ENCODE results near the gene CMPK2.

CMPK2 gene

DNA sequence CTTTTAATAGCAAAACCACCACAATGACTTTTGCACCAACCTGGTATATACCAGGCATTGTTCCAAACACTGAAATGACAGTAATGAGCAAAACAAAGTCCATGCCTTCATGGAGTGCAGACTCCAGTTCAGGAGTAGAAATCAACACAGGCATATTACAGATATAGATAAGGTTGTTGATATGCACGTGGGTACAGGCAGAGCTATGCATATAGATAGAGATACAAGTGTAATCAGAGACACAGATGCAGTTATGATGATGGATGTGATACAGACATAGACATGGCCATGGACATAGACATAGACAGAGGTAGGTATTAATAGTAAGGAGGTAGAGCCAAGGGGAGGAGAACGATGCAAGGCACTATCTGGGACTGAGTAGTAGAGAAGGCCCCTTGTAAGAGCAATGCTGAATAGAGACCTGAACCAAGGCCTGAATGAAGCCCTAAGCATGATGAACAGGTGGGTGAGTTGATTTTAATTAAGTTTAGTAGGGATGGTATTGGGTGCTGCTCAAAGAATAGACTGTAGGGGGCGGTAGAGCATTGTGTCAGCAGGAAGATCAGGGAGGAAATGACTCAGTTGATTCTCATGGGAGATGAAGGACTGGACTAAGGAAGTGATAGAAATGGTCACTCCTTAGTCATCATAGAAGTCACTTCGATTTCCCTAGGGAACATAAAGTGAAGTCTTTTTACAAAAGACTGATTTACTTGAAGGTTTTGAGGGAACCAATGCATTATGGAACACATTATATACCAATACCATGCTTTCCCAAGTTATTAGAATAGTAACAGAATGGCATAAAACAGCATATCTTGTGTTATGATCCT, 39.4 kb downstream of the CMPK2 start:
- H3K79me2 ChIP-seq (ENCODE audit: control insufficient read depth, insufficient read depth, low read length, unreplicated experiment), result no peaks in the 10 kb centered on the region
- H2AFZ ChIP-seq (ENCODE audit: low read length, unreplicated experiment), result no peak overlapping the region
- peaks cover 21% of the 10 kb centered on the region for H3K4me1 ChIP-seq (ENCODE audit: control insufficient read depth, insufficient read depth, low read length, unreplicated experiment)

DNA sequence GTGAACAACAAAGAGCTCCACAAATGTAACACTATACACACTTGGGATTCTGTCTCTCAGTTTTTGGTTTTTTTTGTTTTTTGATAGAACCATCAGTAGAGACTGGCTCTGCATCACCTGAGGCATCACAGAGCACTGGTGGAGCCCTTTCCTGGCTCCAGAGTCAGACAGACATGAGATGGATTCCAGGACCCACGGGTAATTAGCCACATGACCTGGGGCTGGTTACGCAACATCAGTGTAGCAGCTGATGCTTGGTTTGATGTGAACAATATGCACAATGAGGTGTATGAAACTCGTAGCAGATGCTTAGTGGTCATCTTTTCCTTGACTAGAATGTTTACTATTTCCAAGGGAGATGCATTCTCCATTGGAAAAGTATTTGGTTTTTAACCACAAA, 40.7 kb downstream of the CMPK2 start:
- Histone ChIP-seq H2AFZ (ENCODE audit: low read length, unreplicated experiment) (no peak overlapping the region), H3K27me3 (ENCODE audit: insufficient read depth, low read length) (peaks cover under 1% of the 10 kb centered on the region; the same call in 1 of the 2 replicates), H3K4me3 (ENCODE audit: low read depth, low read length) (no peak overlapping the region), H3K36me3 (ENCODE audit: insufficient read depth, low read length) (no peaks in the 10 kb centered on the region), H3K4me1 (ENCODE audit: control insufficient read depth, insufficient read depth, low read length, unreplicated experiment) (peaks cover 21% of the 10 kb centered on the region), H3K27ac (ENCODE audit: low read depth, low read length) (no peak overlapping the region), H3K79me2 (ENCODE audit: control insufficient read depth, insufficient read depth, low read length, unreplicated experiment) (no peaks in the 10 kb centered on the region)

More for the DNA sequence above, 39.4 kb downstream of the CMPK2 start:
- no peaks in the 10 kb centered on the region; the same call in 1 of the 2 replicates for H3K36me3 ChIP-seq (ENCODE audit: insufficient read depth, low read length)
- no peaks in the 10 kb centered on the region for H3K27me3 ChIP-seq (ENCODE audit: insufficient read depth, low read length)
- no peak overlapping the region for H3K4me3 ChIP-seq (ENCODE audit: low read depth, low read length)
- peak overlapping the region; percentile 62; the same call in 1 of the 2 replicates for H3K27ac ChIP-seq (ENCODE audit: low read depth, low read length)

DNA sequence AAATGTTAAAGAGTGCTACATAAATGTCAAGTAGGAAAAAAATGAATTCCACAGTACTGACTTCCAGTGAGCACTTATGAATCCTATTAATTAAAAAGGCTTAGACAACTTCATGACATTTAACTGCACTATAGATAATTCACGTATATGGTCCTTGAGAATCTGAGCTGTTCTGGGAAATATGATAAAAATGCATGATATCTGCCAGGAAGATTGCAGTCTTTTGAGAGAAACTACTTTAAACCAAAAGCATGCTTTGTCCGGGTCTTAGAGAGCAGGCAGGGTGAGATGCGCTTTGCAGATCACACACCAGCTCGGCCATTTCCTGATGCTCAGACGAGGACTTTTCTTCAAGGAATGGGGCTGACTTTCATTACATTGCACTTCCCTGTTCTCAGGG, 42.6 kb downstream of the CMPK2 start:
- H2AFZ ChIP-seq (ENCODE audit: low read length, unreplicated experiment), result peak overlapping the region; percentile 40
- no peak overlapping the region for H3K27ac ChIP-seq (ENCODE audit: low read depth, low read length)

DNA sequence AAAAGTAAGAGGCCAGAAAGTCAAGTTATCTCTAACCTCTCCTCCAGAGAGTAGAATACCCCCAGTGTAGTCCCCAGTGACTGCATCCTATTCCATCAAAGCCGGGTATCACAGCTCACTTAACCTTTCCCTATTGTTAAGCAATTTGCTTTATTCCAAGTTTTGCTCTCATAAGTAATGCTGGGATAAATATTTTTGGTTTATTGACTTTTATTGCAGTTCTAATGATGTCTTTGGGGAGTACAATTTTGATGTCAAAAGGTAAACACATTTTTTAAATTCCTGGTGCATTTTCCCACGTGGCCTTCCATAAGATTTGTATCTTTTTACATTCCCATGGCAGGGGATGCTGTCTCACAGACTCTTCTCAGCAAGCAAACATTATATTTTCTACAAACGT, 43.3 kb downstream of the CMPK2 start:
- H3K4me1 ChIP-seq (ENCODE audit: control insufficient read depth, insufficient read depth, low read length, unreplicated experiment), result peaks cover 13% of the 10 kb centered on the region
- no peak overlapping the region for H3K27ac ChIP-seq (ENCODE audit: low read depth, low read length)
- H3K27me3 ChIP-seq (ENCODE audit: insufficient read depth, low read length), result peaks cover 25% of the 10 kb centered on the region
- H3K4me3 ChIP-seq (ENCODE audit: low read depth, low read length), result no peak overlapping the region
- H3K79me2 ChIP-seq (ENCODE audit: control insufficient read depth, insufficient read depth, low read length, unreplicated experiment), result no peaks in the 10 kb centered on the region
- H2AFZ ChIP-seq (ENCODE audit: low read length, unreplicated experiment), result no peak overlapping the region
- no peaks in the 10 kb centered on the region for H3K36me3 ChIP-seq (ENCODE audit: insufficient read depth, low read length)

More for the DNA sequence above, 42.6 kb downstream of the CMPK2 start:
- Histone ChIP-seq H3K79me2 (ENCODE audit: control insufficient read depth, insufficient read depth, low read length, unreplicated experiment) (no peaks in the 10 kb centered on the region), H3K4me3 (ENCODE audit: low read depth, low read length) (peak overlapping the region; percentile 50), H3K36me3 (ENCODE audit: insufficient read depth, low read length) (no peaks in the 10 kb centered on the region), H3K27me3 (ENCODE audit: insufficient read depth, low read length) (peaks cover 19% of the 10 kb centered on the region), H3K4me1 (ENCODE audit: control insufficient read depth, insufficient read depth, low read length, unreplicated experiment) (peaks cover 20% of the 10 kb centered on the region)

DNA sequence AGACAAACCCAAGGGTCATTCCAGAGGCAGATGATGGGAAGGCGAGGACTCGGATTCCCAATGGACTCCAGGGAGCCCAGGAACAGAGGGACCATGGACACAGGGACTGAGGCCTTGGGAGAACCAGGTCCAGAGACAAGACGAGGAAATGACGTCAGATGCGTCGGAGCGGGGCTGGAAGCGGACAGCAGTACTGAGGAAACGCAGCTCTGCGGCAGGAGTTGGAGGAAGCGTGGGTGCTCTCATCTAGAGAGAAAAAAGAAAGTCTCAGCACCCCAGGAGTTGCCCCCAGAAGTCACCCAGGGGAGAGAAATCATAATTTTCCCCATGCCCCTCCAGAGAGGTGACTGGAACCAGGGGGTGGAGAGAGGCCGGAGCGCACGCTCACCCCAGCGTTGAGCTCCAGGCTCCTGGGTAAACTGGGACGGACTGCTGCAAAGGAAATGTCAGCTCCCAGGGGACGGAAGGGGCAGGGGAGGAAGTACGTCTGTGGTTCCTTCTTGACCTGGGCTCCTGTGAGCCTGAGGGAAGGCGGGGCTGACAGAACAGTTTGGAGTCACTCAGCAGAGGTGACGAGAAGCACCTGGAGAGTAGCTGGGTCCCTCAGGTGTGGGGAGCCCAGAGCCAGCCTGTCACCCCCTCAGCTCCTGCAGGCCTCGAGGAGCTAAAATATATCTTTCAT, 44.7 kb downstream of the CMPK2 start:
- Histone ChIP-seq H3K27me3 (ENCODE audit: insufficient read depth, low read length) (peaks cover 39% of the 10 kb centered on the region), H3K36me3 (ENCODE audit: insufficient read depth, low read length) (no peaks in the 10 kb centered on the region), H3K79me2 (ENCODE audit: control insufficient read depth, insufficient read depth, low read length, unreplicated experiment) (no peaks in the 10 kb centered on the region), H3K27ac (ENCODE audit: low read depth, low read length) (no peak overlapping the region), H2AFZ (ENCODE audit: low read length, unreplicated experiment) (no peak overlapping the region), H3K4me3 (ENCODE audit: low read depth, low read length) (no peak overlapping the region), H3K4me1 (ENCODE audit: control insufficient read depth, insufficient read depth, low read length, unreplicated experiment) (peaks cover 4% of the 10 kb centered on the region)

DNA sequence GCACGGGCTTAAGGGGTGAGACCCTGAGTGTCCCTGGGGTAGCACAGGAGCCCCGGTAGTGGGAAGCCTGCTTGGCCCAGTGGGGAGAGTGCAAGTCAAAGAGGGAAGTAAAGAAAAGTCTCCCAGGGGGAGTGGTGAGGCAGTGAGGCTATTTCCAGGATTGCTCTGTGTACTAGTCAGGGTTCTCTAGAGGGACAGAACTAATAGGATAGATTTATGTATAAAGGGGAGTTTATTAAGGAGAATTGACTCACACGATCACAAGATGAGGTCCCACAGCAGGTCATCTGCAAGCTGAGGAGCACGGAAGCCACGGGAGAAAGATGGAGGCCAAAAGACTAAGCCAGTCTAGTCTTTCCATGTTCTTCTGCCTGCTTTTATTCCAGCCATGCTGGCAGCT, 45.5 kb downstream of the CMPK2 start:
- peaks cover 4% of the 10 kb centered on the region for H3K4me1 ChIP-seq (ENCODE audit: control insufficient read depth, insufficient read depth, low read length, unreplicated experiment)
- H3K27ac ChIP-seq (ENCODE audit: low read depth, low read length), result no peak overlapping the region
- no peaks in the 10 kb centered on the region for H3K79me2 ChIP-seq (ENCODE audit: control insufficient read depth, insufficient read depth, low read length, unreplicated experiment)
- peaks cover 45% of the 10 kb centered on the region for H3K27me3 ChIP-seq (ENCODE audit: insufficient read depth, low read length)
- no peak overlapping the region for H2AFZ ChIP-seq (ENCODE audit: low read length, unreplicated experiment)
- no peak overlapping the region for H3K4me3 ChIP-seq (ENCODE audit: low read depth, low read length)
- no peaks in the 10 kb centered on the region for H3K36me3 ChIP-seq (ENCODE audit: insufficient read depth, low read length)

DNA sequence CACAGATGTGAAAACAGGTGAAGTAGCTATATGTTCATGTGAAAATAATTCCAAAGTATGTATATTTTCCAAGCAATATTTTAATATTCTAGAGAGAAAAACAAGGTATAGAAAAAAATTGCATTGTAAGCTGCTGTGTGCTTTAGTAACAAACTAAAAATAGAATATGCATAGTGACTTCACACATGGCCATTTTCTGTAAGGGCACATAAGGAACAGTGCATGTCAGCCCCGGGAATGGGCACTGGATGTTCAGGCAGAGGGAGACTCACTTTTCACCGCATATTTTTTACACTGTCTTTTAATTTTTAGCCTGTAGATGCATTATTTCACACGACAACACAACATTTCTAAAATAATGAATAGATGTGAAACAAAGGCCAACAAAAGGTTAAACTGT, 46.0 kb downstream of the CMPK2 start:
- Histone ChIP-seq H3K79me2 (ENCODE audit: control insufficient read depth, insufficient read depth, low read length, unreplicated experiment) (no peaks in the 10 kb centered on the region), H3K4me3 (ENCODE audit: low read depth, low read length) (no peak overlapping the region), H3K4me1 (ENCODE audit: control insufficient read depth, insufficient read depth, low read length, unreplicated experiment) (peaks cover 4% of the 10 kb centered on the region), H3K36me3 (ENCODE audit: insufficient read depth, low read length) (no peaks in the 10 kb centered on the region), H3K27me3 (ENCODE audit: insufficient read depth, low read length) (peaks cover 49% of the 10 kb centered on the region), H3K27ac (ENCODE audit: low read depth, low read length) (no peak overlapping the region), H2AFZ (ENCODE audit: low read length, unreplicated experiment) (no peak overlapping the region)

DNA sequence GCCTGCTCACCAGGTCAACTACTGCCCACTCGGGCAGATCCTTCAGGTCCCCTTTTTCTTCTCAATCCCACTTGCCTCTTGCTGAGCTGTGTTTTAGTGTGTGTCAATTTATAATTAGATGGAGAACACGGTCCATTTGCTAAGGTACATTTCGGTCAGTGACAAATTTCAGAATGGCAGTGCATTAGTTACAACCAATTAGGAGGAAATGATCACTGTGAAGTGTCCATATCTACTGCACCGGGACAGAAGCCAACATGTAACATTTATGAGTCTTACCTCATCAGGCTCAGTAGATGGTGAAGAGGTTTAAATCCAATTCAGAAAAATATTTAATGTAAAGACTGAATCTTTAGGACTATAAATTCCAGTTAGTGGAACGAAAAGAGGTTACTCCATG, 47.7 kb downstream of the CMPK2 start:
- Histone ChIP-seq H3K4me1 (ENCODE audit: control insufficient read depth, insufficient read depth, low read length, unreplicated experiment) (no peaks in the 10 kb centered on the region), H3K79me2 (ENCODE audit: control insufficient read depth, insufficient read depth, low read length, unreplicated experiment) (no peaks in the 10 kb centered on the region), H3K27me3 (ENCODE audit: insufficient read depth, low read length) (peaks cover 63% of the 10 kb centered on the region), H3K27ac (ENCODE audit: low read depth, low read length) (no peak overlapping the region), H2AFZ (ENCODE audit: low read length, unreplicated experiment) (no peak overlapping the region), H3K36me3 (ENCODE audit: insufficient read depth, low read length) (no peaks in the 10 kb centered on the region), H3K4me3 (ENCODE audit: low read depth, low read length) (no peak overlapping the region)

DNA sequence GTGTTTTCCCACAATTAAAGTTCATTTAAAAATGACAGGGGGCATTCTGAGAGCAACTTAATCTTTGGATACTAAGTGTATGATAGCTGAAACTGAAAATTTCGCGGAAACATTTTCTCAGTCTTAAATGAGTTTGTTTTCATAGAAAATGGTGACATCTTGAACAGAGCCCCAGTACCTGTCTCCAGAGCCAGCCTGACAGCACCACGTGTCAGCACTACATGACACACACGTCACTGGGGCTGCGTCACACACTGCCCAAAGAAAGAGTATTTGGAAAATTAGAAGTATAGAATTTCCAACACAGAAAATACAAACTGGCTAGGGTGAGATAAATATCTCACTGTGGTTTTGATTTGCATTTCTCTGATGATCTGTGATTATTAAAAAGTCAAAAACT, 50.8 kb downstream of the CMPK2 start:
- Histone ChIP-seq H3K79me2 (ENCODE audit: control insufficient read depth, insufficient read depth, low read length, unreplicated experiment) (no peaks in the 10 kb centered on the region), H3K4me3 (ENCODE audit: low read depth, low read length) (no peak overlapping the region), H3K4me1 (ENCODE audit: control insufficient read depth, insufficient read depth, low read length, unreplicated experiment) (no peaks in the 10 kb centered on the region), H3K27me3 (ENCODE audit: insufficient read depth, low read length) (peaks cover 90% of the 10 kb centered on the region), H3K36me3 (ENCODE audit: insufficient read depth, low read length) (no peaks in the 10 kb centered on the region), H3K27ac (ENCODE audit: low read depth, low read length) (no peak overlapping the region), H2AFZ (ENCODE audit: low read length, unreplicated experiment) (no peak overlapping the region)

DNA sequence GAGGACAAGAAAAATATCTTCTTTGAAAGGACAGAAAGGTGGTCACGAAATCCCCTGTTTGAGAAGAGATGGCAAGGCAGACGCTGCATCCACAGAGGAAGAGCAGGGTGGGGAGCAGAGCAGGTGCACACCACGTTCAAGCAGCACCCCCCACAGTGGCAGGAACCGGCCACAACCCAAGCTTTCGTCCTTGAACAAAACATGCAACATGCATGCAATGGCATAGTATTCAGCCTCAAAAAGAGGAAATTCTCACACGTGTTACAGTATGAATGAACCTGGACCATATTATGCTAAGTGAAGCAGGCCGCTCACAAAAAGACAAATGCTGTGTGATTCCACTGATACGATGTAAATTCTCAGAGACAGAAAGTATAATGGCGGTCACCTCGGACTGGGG, 51.4 kb downstream of the CMPK2 start:
- no peak overlapping the region for H3K4me3 ChIP-seq (ENCODE audit: low read depth, low read length)
- no peaks in the 10 kb centered on the region for H3K79me2 ChIP-seq (ENCODE audit: control insufficient read depth, insufficient read depth, low read length, unreplicated experiment)
- no peak overlapping the region for H2AFZ ChIP-seq (ENCODE audit: low read length, unreplicated experiment)
- no peaks in the 10 kb centered on the region for H3K36me3 ChIP-seq (ENCODE audit: insufficient read depth, low read length)
- peaks cover 90% of the 10 kb centered on the region for H3K27me3 ChIP-seq (ENCODE audit: insufficient read depth, low read length)
- no peaks in the 10 kb centered on the region for H3K4me1 ChIP-seq (ENCODE audit: control insufficient read depth, insufficient read depth, low read length, unreplicated experiment)
- no peak overlapping the region for H3K27ac ChIP-seq (ENCODE audit: low read depth, low read length)

DNA sequence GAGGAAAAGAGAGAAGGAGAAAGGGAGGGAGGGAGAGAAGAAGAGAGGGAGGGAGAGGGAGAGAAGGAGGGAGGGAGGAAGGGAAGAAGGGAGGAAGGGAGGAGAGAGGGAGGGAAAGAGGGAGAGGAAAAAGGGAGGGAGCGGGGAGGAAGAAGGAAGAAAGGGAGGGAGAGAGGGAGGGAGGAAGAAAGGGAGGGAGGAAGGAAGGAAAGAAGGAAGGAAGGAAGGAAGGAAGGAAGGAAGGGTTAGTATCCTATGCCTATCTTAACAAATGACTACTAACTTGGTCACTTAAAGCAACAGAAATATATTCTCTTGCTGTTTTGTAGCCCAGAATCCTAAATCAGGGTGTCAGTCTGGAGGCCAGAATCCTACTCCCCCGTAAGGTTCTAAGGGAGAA, 52.1 kb downstream of the CMPK2 start:
- Histone ChIP-seq H2AFZ (ENCODE audit: low read length, unreplicated experiment) (no peak overlapping the region), H3K4me3 (ENCODE audit: low read depth, low read length) (no peak overlapping the region), H3K4me1 (ENCODE audit: control insufficient read depth, insufficient read depth, low read length, unreplicated experiment) (no peaks in the 10 kb centered on the region)

More for the DNA sequence above, 52.1 kb downstream of the CMPK2 start:
- no peaks in the 10 kb centered on the region for H3K36me3 ChIP-seq (ENCODE audit: insufficient read depth, low read length)
- H3K27ac ChIP-seq (ENCODE audit: low read depth, low read length), result no peak overlapping the region
- no peaks in the 10 kb centered on the region for H3K79me2 ChIP-seq (ENCODE audit: control insufficient read depth, insufficient read depth, low read length, unreplicated experiment)
- H3K27me3 ChIP-seq (ENCODE audit: insufficient read depth, low read length), result peaks cover 90% of the 10 kb centered on the region
